HS-27A (cell line): ENCODE results near the gene UGCG.
"Not testable (repeated sequence)": the region's sequence is repeated elsewhere in the genome, so short reads cannot be mapped to it uniquely, and the experiment has no call there.

Experiments
- DNase-seq: peaks from one replicate; pipeline ENCODE4 v3.0.0-alpha.2; 2012; ENCODE audit warnings: low read depth, missing footprints

UGCG gene

GRCh38 chr9:111895996-111896941 lies at the start of gene UGCG:
UGCG (plus strand) TSS chr9:111896814; CDS start chr9:111897216, 402 bp downstream.
- DNase-seq, result no peak

- DNase-seq, result no peak
These were observed 45.1 kb upstream of the UGCG start for GRCh38 chr9:111851553-111851952.

- no peak for DNase-seq
These were observed 44.3 kb upstream of the UGCG start for GRCh38 chr9:111852291-111852690.

GRCh38 chr9:111853450-111853827 lies 43.2 kb upstream of the UGCG start:
- no peak for DNase-seq

- DNase-seq, result no peak
These were observed 41.8 kb upstream of the UGCG start for GRCh38 chr9:111854799-111855198.

GRCh38 chr9:111857555-111858211 lies 38.9 kb upstream of the UGCG start:
- no peak for DNase-seq

GRCh38 chr9:111860443-111860842 lies 36.2 kb upstream of the UGCG start:
- no peak for DNase-seq

- DNase-seq, result no peak
These were observed 33.0 kb upstream of the UGCG start for GRCh38 chr9:111863636-111864035.

GRCh38 chr9:111866976-111867375 lies 29.6 kb upstream of the UGCG start:
- DNase-seq, result peak; percentile 66

- DNase-seq, result no peak
These were observed 28.1 kb upstream of the UGCG start for GRCh38 chr9:111868475-111868874.

- no peak for DNase-seq
These were observed 25.7 kb upstream of the UGCG start for GRCh38 chr9:111870774-111871498.

GRCh38 chr9:111871499-111871855 lies 25.1 kb upstream of the UGCG start:
- no peak for DNase-seq

GRCh38 chr9:111872886-111873285 lies 23.7 kb upstream of the UGCG start:
- DNase-seq, result no peak

GRCh38 chr9:111873901-111874300 lies 22.7 kb upstream of the UGCG start:
- DNase-seq, result no peak

- no peak for DNase-seq
These were observed 22.1 kb upstream of the UGCG start for GRCh38 chr9:111874500-111874899.

GRCh38 chr9:111875291-111875690 lies 21.3 kb upstream of the UGCG start:
- DNase-seq, result not testable (repeated sequence)

- not testable (repeated sequence) for DNase-seq
These were observed 20.9 kb upstream of the UGCG start for GRCh38 chr9:111875691-111876090.

GRCh38 chr9:111876179-111876578 lies 20.4 kb upstream of the UGCG start:
- DNase-seq, result no peak

- DNase-seq, result no peak
These were observed 19.2 kb upstream of the UGCG start for GRCh38 chr9:111877420-111877819.

GRCh38 chr9:111878946-111879345 lies 17.7 kb upstream of the UGCG start:
- DNase-seq, result no peak

- no peak for DNase-seq
These were observed 9.5 kb upstream of the UGCG start for GRCh38 chr9:111886983-111887718.

- no peak for DNase-seq
These were observed 6.3 kb upstream of the UGCG start for GRCh38 chr9:111890334-111890733.
